Central memory CD8-positive, alpha-beta T cell (primary cell): Measurements from ENCODE around the gene ORMDL3.
A peak's percentile ranks its signal among the peaks of the same experiment; 100 is the strongest.

Source experiments
- ATAC-seq: fragments of 150-1000 bp; cut with Tn5 transposase; replicated peaks from 2 replicates; pipeline ENCODE4 v1.10.0; 2022; ENCODE audit warnings: mild to moderate bottlenecking, moderate FRiP score, moderate number of reproducible peaks; ENCODE audit not compliant: poor library complexity, severe bottlenecking; ENCODE audit errors: extremely low read depth
- DNase-seq, 2 donors: peaks; one replicate each; pipeline ENCODE4 v3.0.0; 2021; ENCODE audit warnings: low spot score in 2 of 2
- H3K27ac Mint-ChIP-seq: one replicate; pipeline ENCODE4 v1.8.0; 2022; ENCODE audit warnings: low read depth, mild to moderate bottlenecking, moderate library complexity, mixed read lengths
- H3K27me3 Mint-ChIP-seq: one replicate; pipeline ENCODE4 v1.8.0; 2022; ENCODE audit warnings: mixed read lengths
- H3K36me3 Mint-ChIP-seq: one replicate; pipeline ENCODE4 v1.8.0; 2022; ENCODE audit warnings: mild to moderate bottlenecking, moderate library complexity, mixed read lengths; ENCODE audit not compliant: insufficient read depth
- H3K4me1 Mint-ChIP-seq: one replicate; pipeline ENCODE4 v1.8.0; 2022; ENCODE audit warnings: mixed read lengths
- H3K4me3 Mint-ChIP-seq: one replicate; pipeline ENCODE4 v1.8.0; 2022; ENCODE audit warnings: mild to moderate bottlenecking, moderate library complexity, mixed read lengths
- H3K9me3 Mint-ChIP-seq: one replicate; pipeline ENCODE4 v1.8.0; 2022; ENCODE audit warnings: mixed read lengths

Gene ORMDL3, protein sequence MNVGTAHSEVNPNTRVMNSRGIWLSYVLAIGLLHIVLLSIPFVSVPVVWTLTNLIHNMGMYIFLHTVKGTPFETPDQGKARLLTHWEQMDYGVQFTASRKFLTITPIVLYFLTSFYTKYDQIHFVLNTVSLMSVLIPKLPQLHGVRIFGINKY

DNA sequence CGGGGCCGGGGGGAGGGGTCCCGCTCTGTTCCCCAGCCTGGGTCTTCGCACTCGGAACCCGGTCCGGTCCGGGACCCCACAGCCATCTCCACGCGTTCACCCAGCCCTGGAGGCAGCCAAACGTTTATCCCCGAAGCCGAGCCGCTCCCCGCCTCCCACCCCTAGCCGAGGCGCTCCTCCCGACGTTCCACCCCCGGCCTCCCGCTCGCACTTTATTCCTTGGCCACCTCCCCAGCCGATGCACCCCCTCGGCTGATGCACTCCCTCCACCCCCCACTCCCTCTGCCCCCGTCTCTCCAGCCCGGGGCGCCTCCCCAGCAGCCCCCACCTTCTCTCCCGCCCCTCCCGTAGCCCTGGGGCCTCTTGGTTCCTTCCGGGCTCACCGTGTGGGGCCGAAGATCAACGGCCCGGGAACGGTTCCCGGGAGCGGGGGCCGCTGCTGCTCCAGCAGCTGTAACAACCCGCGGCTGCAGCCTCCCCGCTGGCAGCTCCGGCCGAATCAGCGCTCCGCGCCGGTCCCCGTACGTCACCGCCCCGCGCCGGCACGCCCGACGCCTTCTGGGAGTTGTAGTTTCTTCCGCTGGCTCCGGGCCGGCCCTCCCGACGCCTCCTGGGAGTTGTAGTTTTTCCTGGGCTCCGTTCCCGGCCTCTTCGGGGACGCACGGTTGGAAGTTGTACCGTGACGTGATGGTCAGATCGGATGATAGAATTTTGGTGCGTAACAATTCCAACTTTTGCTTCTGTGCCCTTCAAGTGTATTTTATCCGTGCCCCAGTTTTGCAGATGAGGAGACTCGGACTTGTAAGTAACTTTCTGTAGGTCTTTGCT lies at the start of gene ORMDL3, which contains the start of gene LRRC3C:
TSS of gene ORMDL3 (minus strand) at position 501 of the 828 bp plus-strand sequence. CDS start 3,398 bp downstream, outside the sequence.
TSS of gene LRRC3C (plus strand) at position 632 of the 828 bp plus-strand sequence. CDS start 13,792 bp downstream, outside the sequence.
- no peaks in the 10 kb centered on the region for H3K9me3 Mint-ChIP-seq
- H3K4me1 Mint-ChIP-seq = peaks cover 47% of the 10 kb centered on the region
- peak; percentile 79 for ATAC-seq

DNA sequence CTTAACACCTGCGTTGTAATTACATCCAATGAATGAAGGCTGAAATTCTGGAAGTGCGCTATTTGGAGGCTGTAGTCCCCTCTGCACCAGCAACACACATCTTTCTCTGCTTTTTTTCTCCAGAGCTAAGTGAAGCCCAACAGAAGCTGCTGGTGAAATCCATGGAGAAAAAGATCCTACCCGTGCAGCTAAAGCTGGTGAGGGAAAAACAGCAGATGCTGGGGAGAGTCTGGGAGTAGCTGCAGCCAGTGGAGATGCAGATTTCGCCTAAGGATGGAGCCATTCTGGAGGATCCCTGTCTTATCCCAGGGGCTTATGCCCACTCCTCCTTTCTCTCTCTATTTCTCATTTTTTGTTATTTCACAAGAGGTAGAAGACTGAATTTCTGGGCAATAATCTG lies 48.4 kb upstream of the ORMDL3 start:
- Mint-ChIP-seq H3K27me3 (peaks cover 22% of the 10 kb centered on the region), H3K4me1 (peaks cover 14% of the 10 kb centered on the region), H3K9me3 (no peaks in the 10 kb centered on the region), H3K4me3 (no peak overlapping the region), H3K27ac (no peak overlapping the region), H3K36me3 (peaks cover 7% of the 10 kb centered on the region)
- ATAC-seq = no peak
- DNase-seq = no peak

More for the DNA sequence above, at the start of gene ORMDL3, which contains the start of gene LRRC3C:
- Mint-ChIP-seq H3K4me3 (peak within 1 kb of the TSS; percentile 94), H3K36me3 (peaks cover 26% of the 10 kb centered on the region), H3K27ac (peak within 1 kb of the TSS; percentile 78), H3K27me3 (no peaks in the 10 kb centered on the region)
- DNase-seq = peak; percentile 81 to 88

DNA sequence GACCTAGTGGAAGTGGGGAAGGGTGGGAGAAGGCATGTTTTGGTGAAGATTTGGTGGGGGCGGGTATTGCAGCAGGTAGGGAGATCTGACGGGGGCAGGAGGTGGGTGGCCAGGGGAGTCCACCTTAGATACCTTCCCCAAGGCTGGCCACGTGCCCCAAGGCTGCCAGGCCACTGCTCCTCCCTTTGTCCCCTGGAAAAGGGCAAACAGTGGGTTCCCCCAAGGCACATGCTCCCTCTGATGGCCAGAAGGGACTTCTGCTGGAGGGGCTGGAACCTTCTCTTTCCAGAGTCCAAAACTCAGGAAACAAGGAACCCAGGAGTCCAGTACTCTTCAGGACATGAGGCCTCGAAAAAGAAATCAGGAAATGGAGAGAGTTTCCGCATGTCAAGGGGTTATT lies 47.0 kb upstream of the ORMDL3 start:
- Mint-ChIP-seq H3K27ac (no peak overlapping the region), H3K9me3 (no peaks in the 10 kb centered on the region), H3K4me3 (no peak overlapping the region), H3K36me3 (peaks cover 2% of the 10 kb centered on the region), H3K4me1 (peaks cover 4% of the 10 kb centered on the region), H3K27me3 (peaks cover 35% of the 10 kb centered on the region)
- DNase-seq (no peak), ATAC-seq (no peak)

DNA sequence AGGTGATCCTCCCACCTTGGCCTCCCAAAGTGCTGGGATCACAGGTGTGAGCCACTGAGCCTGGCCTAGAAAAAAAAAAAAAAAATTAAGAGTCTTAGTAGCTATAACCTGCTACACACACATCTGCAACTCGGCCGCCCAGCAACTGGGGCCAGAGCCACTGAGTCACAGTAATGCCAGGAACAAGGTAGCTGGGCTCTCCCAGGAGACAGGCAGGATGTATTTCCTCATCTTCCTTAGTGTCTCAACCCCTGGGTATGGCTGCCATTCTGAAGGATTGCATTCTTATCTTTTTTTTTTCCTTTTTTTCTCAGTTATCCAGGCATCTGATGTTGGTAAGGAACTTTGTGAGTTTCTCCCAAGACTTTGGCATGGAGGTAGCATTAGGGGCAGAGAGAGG lies 46.1 kb upstream of the ORMDL3 start:
- Mint-ChIP-seq H3K4me3 (no peak overlapping the region), H3K27ac (no peak overlapping the region), H3K4me1 (no peaks in the 10 kb centered on the region), H3K36me3 (peaks cover 4% of the 10 kb centered on the region), H3K27me3 (peaks cover 42% of the 10 kb centered on the region), H3K9me3 (no peaks in the 10 kb centered on the region)
- ATAC-seq (no peak), DNase-seq (no peak)

DNA sequence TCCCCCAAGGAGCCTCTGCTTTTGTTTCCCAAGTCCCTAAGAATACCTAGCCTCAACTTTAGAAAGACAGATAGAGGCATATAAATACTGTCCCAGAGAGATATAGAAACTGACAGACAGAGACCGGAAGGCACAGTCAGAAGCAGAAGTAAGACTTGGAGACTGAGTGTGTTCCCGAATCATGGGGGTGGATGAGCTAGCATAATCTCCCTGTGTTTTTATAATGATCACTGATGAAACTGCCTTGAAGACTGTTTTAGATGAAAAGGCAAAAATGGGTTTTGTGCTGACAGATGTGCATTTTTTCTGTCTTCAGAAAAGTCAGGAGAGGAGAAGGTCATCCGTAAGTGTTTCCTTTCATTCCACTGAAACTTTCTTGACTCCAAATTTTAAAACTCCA lies 44.9 kb upstream of the ORMDL3 start:
- Mint-ChIP-seq H3K36me3 (peaks cover 4% of the 10 kb centered on the region), H3K4me3 (no peak overlapping the region)
- ATAC-seq = no peak

DNA sequence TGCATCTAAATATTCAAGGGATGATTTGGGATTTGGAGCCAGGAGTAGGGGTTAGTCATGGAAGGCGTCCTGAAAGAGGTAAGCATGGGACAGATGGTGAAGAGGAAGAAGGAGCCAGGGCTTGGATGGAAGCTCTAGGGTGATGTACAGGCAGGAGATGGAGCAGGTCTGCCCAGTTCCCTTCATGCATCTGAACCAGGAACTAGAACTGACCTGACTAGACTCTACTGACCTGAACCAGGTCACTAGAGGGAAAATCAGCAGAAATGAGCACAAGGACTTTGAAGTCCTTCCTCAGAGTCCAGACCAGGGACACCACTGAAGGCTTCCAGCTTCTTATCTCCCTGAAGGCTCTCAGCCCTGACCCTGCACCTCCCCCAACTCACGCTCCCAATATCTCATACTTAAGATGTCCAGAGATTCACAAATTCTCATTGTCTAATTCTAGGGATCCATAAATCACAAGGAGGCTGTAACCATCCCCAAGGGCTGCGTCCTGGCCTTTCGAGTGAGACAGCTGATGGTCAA lies 43.7 kb upstream of the ORMDL3 start:
- H3K4me1 Mint-ChIP-seq = peaks cover 10% of the 10 kb centered on the region
- peaks cover 42% of the 10 kb centered on the region for H3K27me3 Mint-ChIP-seq
- H3K4me3 Mint-ChIP-seq = no peak overlapping the region
- no peak overlapping the region for H3K27ac Mint-ChIP-seq
- ATAC-seq (no peak), DNase-seq (no peak)
- no peaks in the 10 kb centered on the region for H3K9me3 Mint-ChIP-seq
- peaks cover 4% of the 10 kb centered on the region for H3K36me3 Mint-ChIP-seq

More for the DNA sequence above, 44.9 kb upstream of the ORMDL3 start:
- Mint-ChIP-seq H3K4me1 (peaks cover 2% of the 10 kb centered on the region), H3K27me3 (peaks cover 42% of the 10 kb centered on the region), H3K27ac (no peak overlapping the region), H3K9me3 (no peaks in the 10 kb centered on the region)
- no peak for DNase-seq

DNA sequence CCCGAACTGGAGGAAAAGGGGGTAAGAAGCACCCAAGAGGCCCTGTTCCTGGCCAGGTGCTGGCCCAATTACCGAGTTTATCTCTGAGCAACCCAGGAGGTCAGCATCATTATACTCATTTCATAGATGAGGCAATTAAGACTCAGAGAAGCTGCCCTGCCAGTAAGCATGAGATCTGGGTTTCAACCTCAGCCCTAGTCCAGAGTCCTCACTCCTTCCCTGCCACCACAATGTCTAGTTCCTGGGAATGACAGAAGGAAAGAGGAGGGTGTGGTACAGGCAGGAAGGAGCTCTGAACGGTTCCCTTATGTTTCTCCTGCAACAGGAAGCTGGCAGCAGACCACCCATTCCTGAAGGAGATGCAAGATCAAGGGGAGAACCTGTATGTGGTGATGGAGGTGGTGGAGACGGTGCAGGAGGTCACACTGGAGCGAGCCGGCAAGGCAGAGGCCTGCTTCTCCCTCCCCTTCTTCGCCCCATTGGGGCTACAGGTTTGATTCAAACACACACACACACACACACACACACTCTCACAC lies 42.8 kb upstream of the ORMDL3 start:
- no peak overlapping the region for H3K4me3 Mint-ChIP-seq
- peaks cover 10% of the 10 kb centered on the region for H3K4me1 Mint-ChIP-seq
- DNase-seq (no peak), ATAC-seq (no peak)
- H3K9me3 Mint-ChIP-seq = no peaks in the 10 kb centered on the region
- H3K27ac Mint-ChIP-seq = no peak overlapping the region
- peaks cover 42% of the 10 kb centered on the region for H3K27me3 Mint-ChIP-seq
- peaks cover 4% of the 10 kb centered on the region for H3K36me3 Mint-ChIP-seq

DNA sequence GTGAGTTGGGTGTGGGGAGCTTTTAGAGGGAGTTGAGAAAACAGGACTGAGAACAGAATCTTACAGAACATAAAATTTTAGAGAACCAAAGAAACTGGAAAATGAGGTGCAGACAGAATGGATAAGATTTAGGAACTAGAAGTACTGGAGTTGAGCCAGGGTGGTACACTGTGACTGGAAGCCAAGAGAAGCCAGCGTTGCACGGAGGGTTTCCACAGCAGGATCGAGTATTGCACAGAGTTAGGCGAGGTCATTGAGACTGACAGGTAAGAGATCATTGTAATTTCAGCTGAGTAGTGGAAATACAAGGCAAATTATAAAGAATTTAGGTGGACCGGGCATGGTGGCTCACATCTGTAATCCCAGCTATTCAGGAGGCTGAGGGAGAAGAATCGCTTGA lies 42.0 kb upstream of the ORMDL3 start:
- DNase-seq (no peak), ATAC-seq (no peak)
- Mint-ChIP-seq H3K27me3 (peaks cover 41% of the 10 kb centered on the region), H3K4me1 (peaks cover 10% of the 10 kb centered on the region), H3K4me3 (no peak overlapping the region), H3K9me3 (no peaks in the 10 kb centered on the region), H3K36me3 (peaks cover 4% of the 10 kb centered on the region), H3K27ac (no peak overlapping the region)

DNA sequence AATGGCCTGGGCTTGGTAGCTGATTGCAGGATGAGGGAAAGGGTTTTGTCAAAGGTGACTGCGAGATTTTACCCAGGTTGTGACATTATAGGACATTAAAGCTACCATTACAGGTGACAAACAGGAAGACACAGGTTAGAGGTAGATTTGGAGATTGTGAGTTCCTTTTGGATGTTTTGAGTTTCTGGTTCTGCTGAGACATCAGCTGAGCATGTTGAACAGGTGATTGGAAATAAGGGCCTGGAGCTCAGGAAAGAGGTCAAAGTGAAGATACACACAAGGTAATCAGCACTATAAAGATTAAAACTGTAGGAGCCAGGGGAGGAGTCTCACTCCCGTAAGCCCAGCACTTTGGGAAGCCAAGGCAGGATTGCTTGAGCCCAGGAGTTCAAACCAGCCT lies 41.4 kb upstream of the ORMDL3 start:
- Mint-ChIP-seq H3K27me3 (peaks cover 35% of the 10 kb centered on the region), H3K4me3 (no peak overlapping the region), H3K36me3 (peaks cover 4% of the 10 kb centered on the region), H3K9me3 (no peaks in the 10 kb centered on the region), H3K4me1 (peaks cover 15% of the 10 kb centered on the region), H3K27ac (no peak overlapping the region)
- no peak for ATAC-seq
- no peak for DNase-seq

DNA sequence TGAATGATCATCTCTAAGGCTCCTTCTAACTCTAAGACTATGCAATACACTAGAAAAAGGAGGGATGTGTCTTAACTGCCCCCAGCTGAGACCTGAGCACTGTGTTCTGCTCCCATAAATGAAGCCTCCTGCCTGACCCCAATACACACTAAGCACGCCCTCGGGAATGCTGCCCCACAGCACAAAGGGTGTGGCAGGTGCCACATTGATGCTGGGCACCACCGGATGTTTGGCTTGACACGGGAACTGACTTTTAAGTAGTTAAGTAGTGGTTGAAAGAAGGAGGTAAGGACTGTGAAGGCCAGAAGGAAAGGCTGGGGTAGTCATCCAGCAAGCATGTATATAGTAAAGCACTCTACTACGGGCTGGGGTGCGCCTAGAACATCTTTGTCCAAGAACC lies 39.4 kb upstream of the ORMDL3 start:
- Mint-ChIP-seq H3K9me3 (no peaks in the 10 kb centered on the region), H3K27me3 (peaks cover 30% of the 10 kb centered on the region), H3K36me3 (peaks cover 7% of the 10 kb centered on the region), H3K27ac (no peak overlapping the region), H3K4me3 (peak overlapping the region; percentile 55), H3K4me1 (peaks cover 34% of the 10 kb centered on the region)
- ATAC-seq (no peak), DNase-seq (no peak)

DNA sequence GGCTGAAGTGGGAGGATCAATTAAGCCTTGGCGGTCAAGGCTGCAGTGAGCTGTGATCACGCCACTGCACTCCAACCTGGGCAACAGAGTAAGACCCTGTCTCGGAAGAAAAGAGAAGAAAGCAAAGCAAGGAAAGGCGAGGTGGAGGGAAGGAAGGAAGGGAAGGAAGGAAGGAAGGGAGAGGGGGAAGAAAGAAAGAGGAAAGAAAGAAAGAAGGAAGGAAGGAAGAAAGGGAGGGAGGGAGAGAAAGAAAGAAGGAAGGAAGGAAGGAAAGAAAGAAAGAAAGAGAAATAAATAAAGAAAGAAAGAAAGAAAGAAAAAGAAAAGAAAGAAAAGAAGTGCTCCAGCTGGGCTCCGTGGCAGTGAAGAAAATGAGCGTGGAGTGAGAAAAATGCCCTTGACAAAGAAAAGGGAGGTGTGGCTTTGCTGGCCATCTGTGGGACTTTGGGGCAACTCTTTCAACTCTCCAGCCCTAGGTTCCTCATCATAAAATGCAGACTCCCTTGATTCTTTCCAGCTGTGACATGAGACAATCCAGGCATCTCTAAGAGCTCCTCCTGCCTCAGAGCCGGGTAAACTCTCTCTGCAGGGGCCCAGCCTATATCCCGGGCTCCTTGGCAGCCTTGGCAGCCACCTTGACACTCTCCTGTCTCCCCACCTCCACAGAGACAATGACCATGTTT lies 37.8 kb upstream of the ORMDL3 start:
- H3K4me1 Mint-ChIP-seq = peaks cover 35% of the 10 kb centered on the region
- peak overlapping the region; percentile 75 for H3K27ac Mint-ChIP-seq

DNA sequence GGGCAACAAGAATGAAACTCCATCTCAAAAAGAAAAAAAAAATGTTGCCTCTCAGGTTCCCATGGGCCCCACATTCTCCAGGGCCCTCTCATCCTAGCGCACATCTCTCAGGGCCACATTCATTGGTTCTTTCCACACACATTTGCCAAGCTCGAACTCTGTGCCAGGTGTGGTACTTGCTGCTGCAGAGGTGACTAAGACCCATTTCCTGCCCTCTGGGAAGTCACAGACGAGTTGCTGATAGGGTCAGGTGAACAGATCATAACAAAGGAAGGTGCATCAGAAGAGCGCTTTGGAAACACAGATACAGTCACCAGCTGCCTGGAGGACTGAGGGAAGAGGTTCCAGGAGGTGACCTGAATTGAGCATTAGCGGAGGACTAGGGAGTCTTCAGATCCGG lies 36.4 kb upstream of the ORMDL3 start:
- H3K27ac Mint-ChIP-seq = no peak overlapping the region
- H3K9me3 Mint-ChIP-seq = no peaks in the 10 kb centered on the region
- H3K36me3 Mint-ChIP-seq = peaks cover 8% of the 10 kb centered on the region
- no peak for ATAC-seq
- peaks cover under 1% of the 10 kb centered on the region for H3K27me3 Mint-ChIP-seq
- H3K4me1 Mint-ChIP-seq = peaks cover 40% of the 10 kb centered on the region
- no peak overlapping the region for H3K4me3 Mint-ChIP-seq
- no peak for DNase-seq

More for the DNA sequence above, 37.8 kb upstream of the ORMDL3 start:
- Mint-ChIP-seq H3K4me3 (no peak overlapping the region), H3K36me3 (peaks cover 5% of the 10 kb centered on the region), H3K9me3 (no peaks in the 10 kb centered on the region), H3K27me3 (peaks cover 14% of the 10 kb centered on the region)
- ATAC-seq (no peak), DNase-seq (no peak)
